Mucosa of rectum (tissue), 2 donors: ENCODE results near the gene SLFN14.
"Not testable (repeated sequence)": the region's sequence is repeated elsewhere in the genome, so short reads cannot be mapped to it uniquely, and the experiment has no call there.

ENCODE experiments used
- H3K27ac ChIP-seq, 2 donors: one replicate each; pipeline ENCODE4 v1.7.0; 2013; ENCODE audit warnings: inconsistent platforms in 2 of 2, low read depth in 2 of 2, low read length in 2 of 2
- H3K27me3 ChIP-seq, 2 donors: one replicate each; pipeline ENCODE4 v1.7.0; 2013; ENCODE audit warnings: low read length in 2 of 2; ENCODE audit not compliant: control insufficient read depth in 2 of 2, insufficient read depth in 2 of 2
- H3K36me3 ChIP-seq, 2 donors: one replicate each; pipeline ENCODE4 v1.7.0; 2013; ENCODE audit warnings: low read length in 2 of 2; ENCODE audit not compliant: control insufficient read depth in 2 of 2, insufficient read depth in 2 of 2
- H3K4me1 ChIP-seq, 2 donors: one replicate each; pipeline ENCODE4 v1.7.0; 2013; ENCODE audit warnings: low read length in 2 of 2, mild to moderate bottlenecking in 1 of 2; ENCODE audit not compliant: control insufficient read depth in 2 of 2, insufficient read depth in 2 of 2
- H3K4me3 ChIP-seq, 2 donors: one replicate each; pipeline ENCODE4 v1.7.0; 2013; ENCODE audit warnings: low read length in 2 of 2
- H3K9ac ChIP-seq, 2 donors: one replicate each; pipeline ENCODE4 v1.7.0; 2013; ENCODE audit warnings: low read length in 2 of 2, low read depth in 1 of 2, mild to moderate bottlenecking in 1 of 2
- H3K9me3 ChIP-seq, 2 donors: one replicate each; pipeline ENCODE4 v1.7.0; 2013; ENCODE audit warnings: low read length in 2 of 2; ENCODE audit not compliant: control insufficient read depth in 2 of 2
- donor health status: healthy.
- donor health status: Normal muscosa, but diverticular disease.

The SLFN14 gene

DNA sequence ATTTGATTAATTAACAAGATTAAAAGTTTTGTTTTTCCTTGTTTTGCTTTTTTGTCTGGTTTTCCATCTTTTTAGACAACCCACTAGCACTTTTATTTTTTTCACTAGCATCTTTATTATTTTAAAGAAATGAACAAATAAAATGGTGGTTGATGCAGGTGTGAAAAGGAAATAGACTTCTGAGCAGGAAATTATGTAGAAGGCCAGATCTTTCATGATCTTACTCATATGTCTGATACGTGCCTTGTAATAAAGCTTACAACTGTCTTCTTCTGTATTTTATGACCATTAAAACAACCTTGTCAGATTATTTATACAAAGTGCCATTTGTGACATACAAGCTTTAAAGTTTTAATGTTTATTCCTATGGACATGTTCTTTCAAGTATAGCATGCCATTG lies 29.5 kb downstream of the SLFN14 start:
- no peak overlapping the region for H3K4me3 ChIP-seq
- H3K4me1 ChIP-seq, result no peaks in the 10 kb centered on the region
- H3K36me3 ChIP-seq, result no peaks in the 10 kb centered on the region
- no peaks in the 10 kb centered on the region for H3K9me3 ChIP-seq
- H3K27me3 ChIP-seq, result no peaks in the 10 kb centered on the region
- H3K9ac ChIP-seq, result no peak overlapping the region
- no peak overlapping the region for H3K27ac ChIP-seq

- H3K36me3 ChIP-seq, result no peaks in the 10 kb centered on the region
- H3K27me3 ChIP-seq, result no peaks in the 10 kb centered on the region
- no peak overlapping the region for H3K4me3 ChIP-seq
- H3K9ac ChIP-seq, result no peak overlapping the region
- H3K9me3 ChIP-seq, result no peaks in the 10 kb centered on the region
- no peaks in the 10 kb centered on the region for H3K4me1 ChIP-seq
- H3K27ac ChIP-seq, result no peak overlapping the region
These were observed 30.8 kb downstream of the SLFN14 start for GRCh38 chr17:35529866-35530265.

DNA sequence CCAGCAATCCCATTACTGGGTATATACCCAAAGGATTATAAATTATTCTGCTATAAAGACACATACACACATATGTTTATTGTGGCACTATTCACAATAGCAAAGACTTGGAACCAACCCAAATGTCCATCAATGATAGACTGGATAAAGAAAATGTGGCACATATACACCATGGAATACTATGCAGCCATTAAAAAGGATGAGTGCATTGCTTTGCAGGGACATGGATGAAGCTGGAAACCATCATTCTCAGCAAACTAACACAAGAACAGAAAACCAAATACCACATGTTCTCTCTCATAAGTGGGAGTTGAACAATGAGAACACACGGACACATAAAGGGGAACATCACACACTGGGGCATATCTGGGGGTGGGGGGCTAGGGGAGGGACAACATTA lies 31.3 kb downstream of the SLFN14 start:
- not testable (repeated sequence) for H3K27me3 ChIP-seq

GRCh38 chr17:35523296-35523695 lies 37.3 kb downstream of the SLFN14 start:
- Histone ChIP-seq H3K9me3 (no peaks in the 10 kb centered on the region), H3K4me1 (peaks cover 0 to 3% of the 10 kb centered on the region in 2 donors), H3K27me3 (no peaks in the 10 kb centered on the region), H3K4me3 (no peak overlapping the region), H3K9ac (no peak overlapping the region), H3K27ac (no peak overlapping the region), H3K36me3 (no peaks in the 10 kb centered on the region)

More for the DNA sequence above, 31.3 kb downstream of the SLFN14 start:
- not testable (repeated sequence) for H3K4me1 ChIP-seq, H3K27ac ChIP-seq, H3K36me3 ChIP-seq, H3K4me3 ChIP-seq, H3K9me3 ChIP-seq, H3K9ac ChIP-seq

DNA sequence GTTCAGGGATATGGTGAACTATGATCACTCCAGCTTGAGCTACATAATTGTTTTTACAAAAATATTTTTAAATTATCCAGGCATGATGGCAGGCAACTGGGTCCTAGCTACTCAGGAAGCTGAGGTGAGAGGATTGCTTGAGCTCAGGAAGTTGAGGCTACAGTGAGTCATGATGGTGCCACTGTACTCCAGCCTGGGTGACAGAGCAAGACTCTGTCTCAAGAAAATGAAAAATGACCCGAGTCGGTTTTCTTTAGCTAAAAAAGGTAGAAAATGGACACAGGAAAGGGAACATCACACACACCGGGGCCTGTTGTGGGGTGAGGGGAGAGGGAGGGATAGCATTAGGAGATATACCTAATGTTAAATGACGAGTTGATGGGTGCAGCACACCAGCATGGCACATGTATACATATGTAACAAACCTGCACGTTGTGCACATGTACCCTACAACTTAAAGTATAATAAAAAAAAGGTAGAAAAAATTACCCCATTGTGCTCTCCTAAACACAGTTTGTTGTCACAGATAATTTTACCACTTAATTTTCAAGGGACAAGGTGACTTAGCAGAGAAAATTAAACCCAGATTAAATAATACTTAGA lies 38.9 kb downstream of the SLFN14 start:
- not testable (repeated sequence) for H3K4me3 ChIP-seq, H3K4me1 ChIP-seq, H3K27me3 ChIP-seq, H3K27ac ChIP-seq, H3K9ac ChIP-seq, H3K9me3 ChIP-seq, H3K36me3 ChIP-seq

DNA sequence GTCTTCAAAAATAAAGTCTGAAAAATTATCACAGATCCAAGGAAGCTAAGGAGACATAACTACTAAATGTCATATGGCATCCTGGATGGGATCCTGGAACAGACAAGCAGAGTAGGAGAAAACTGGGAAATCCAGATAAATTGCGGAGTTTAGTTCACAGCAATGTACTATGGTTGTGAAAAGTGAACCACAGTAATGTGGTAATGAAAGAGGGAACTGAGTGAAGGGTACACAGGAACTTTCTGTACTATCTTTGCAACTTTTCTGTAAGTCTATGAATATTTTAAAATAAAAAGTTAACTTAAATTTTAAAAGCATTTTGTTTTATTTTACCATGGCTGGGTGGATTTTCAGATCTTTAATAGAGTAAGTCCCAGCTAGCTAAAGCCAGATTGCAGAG lies 39.5 kb downstream of the SLFN14 start:
- Histone ChIP-seq H3K9me3 (no peaks in the 10 kb centered on the region), H3K27me3 (no peaks in the 10 kb centered on the region), H3K4me1 (peaks cover 0 to 3% of the 10 kb centered on the region in 2 donors), H3K36me3 (no peaks in the 10 kb centered on the region), H3K27ac (no peak overlapping the region), H3K9ac (no peak overlapping the region), H3K4me3 (no peak overlapping the region)

DNA sequence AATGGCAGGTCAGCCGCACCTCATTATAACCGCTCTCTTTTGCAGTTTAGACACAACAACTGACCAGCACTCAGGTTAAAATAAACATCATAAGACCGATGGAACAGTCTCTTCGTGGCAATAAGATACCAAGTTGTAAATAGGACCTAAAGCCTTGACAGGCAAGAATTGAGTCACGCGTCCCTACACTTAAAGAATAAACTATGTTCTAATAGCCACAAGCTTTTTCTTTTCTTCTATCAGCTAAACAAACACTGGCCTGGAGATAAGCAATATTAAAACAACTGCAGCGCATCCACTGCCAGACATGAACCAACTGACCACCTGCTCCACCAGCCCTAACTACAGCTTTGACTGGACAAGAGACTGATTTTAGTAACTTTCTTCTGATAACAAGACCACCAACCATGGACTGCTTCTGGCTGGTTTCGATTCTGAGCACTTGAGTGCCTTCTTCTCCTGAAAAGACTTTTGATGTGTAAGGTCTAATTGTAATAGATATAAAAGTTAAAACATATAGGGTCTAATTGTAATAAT lies 40.6 kb downstream of the SLFN14 start:
- Histone ChIP-seq H3K36me3 (no peaks in the 10 kb centered on the region), H3K9ac (no peak overlapping the region), H3K4me3 (no peak overlapping the region), H3K27me3 (peaks cover 0 to under 1% of the 10 kb centered on the region in 2 donors), H3K27ac (peak overlapping the region in 1 of 2 donors; percentile 7), H3K9me3 (no peaks in the 10 kb centered on the region), H3K4me1 (peaks cover 0 to 3% of the 10 kb centered on the region in 2 donors)

GRCh38 chr17:35519439-35519838 lies 41.2 kb downstream of the SLFN14 start:
- Histone ChIP-seq H3K27ac (peak overlapping the region in 1 of 2 donors; percentile 7), H3K9ac (no peak overlapping the region), H3K27me3 (peaks cover 0 to 6% of the 10 kb centered on the region in 2 donors), H3K4me3 (no peak overlapping the region), H3K36me3 (no peaks in the 10 kb centered on the region), H3K4me1 (peaks cover 0 to 3% of the 10 kb centered on the region in 2 donors), H3K9me3 (no peaks in the 10 kb centered on the region)

DNA sequence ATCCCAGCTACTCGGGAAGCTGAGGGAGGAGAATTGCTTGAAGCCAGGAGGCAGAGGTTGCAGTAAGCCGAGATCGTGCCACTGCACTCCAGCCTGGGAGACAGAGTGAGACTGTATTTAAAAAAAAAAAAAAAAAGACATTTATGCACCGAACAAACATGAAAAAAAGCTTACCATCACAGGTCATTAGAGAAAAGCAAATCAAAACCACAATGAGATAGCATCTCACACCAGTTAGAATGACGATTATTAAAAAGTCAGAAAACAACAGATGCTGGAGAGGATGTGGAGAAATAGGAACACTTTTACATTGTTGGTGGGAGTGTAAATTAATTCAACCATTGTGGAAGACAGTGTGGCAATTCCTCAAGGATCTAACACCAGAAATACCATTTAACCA lies 42.2 kb downstream of the SLFN14 start:
- H3K27me3 ChIP-seq, H3K27ac ChIP-seq: not testable (repeated sequence)

DNA sequence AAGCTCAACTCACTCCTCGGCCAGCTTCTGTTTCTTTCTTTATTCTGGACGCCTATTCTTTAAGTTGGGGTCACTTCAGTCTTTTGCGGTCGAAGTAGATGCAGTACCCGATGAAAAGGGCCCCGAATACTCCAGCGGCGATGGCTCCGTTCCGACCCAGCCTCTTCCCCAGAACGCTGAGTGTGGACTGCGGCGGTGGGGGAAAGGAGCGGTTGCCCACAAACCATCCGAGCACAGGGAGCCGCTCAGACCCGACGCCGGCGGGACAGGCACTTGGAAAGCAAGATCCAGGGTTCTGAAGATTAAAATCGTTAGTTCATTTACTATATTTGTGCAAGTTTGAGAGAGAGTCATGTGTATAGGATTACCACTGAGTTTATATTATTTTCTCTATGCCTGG lies 45.6 kb downstream of the SLFN14 start:
- Histone ChIP-seq H3K27me3 (peaks cover 0 to 6% of the 10 kb centered on the region in 2 donors), H3K27ac (no peak overlapping the region), H3K4me3 (no peak overlapping the region), H3K9ac (no peak overlapping the region), H3K36me3 (no peaks in the 10 kb centered on the region), H3K4me1 (peaks cover 0 to 3% of the 10 kb centered on the region in 2 donors), H3K9me3 (no peaks in the 10 kb centered on the region)

More for the DNA sequence above, 42.2 kb downstream of the SLFN14 start:
- H3K9ac ChIP-seq, H3K4me1 ChIP-seq, H3K9me3 ChIP-seq, H3K4me3 ChIP-seq, H3K36me3 ChIP-seq: not testable (repeated sequence)
